AG09309 (cell line): ENCODE measurements around the gene CSN1S1.

ENCODE experiments used
- DNase-seq: peaks from one replicate; pipeline ENCODE4 v3.0.0-alpha.2; 2010; ENCODE audit warnings: low read depth
- H3K4me3 ChIP-seq: 2 replicates; pipeline ENCODE4 v1.5.1; 2011; ENCODE audit warnings: mild to moderate bottlenecking, low read depth, low read length, moderate library complexity; ENCODE audit not compliant: control insufficient read depth
- CTCF ChIP-seq: IDR thresholded peaks from 2 replicates; pipeline ENCODE4 v1.5.1; 2011; ENCODE audit warnings: mild to moderate bottlenecking, low read depth, low read length, inconsistent platforms; ENCODE audit not compliant: insufficient read depth, control insufficient read depth; ENCODE audit errors: missing control alignments

Gene CSN1S1

DNA sequence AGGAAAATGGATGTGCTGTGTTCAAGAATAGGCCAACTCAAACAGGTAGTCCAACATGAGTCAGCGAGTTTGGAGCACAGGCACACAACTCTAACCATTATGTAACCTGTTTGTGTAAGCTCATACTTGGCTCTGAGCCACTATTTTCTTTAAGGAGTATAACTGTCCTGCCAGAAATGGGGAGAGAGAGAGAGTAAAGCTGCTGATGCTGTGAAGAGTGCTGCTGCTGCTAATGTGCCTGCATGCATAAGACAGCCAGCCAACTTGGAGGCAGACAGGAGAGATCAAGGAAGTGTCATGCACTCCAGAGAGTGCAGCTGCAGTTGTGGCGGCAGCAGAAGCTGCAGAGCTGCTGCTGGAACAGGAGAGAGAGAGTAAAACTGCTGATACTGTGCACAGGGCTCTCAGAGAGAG is 53.2 kb downstream of the CSN1S1 start:
- no peak overlapping the region for H3K4me3 ChIP-seq
- TF ChIP-seq CTCF, result no peak
- no peak for DNase-seq

DNA sequence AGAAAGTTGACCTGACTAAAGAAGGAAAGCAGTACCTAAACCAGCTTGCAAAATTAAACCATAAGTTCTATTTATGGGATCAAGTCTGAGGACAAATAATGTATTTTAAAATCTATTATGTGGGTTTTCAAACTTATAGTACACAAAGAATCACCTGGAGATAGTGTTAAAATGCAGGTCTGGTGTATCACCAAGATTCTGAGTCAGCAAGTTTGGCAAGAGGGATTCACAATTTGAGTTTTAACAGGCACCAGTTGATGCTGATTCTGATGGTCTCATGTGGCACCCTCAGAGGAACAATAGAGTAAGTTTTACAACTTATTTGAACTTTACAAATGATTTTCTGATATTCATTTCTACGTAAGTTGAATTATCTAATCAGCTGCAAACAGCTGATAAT is 55.8 kb downstream of the CSN1S1 start:
- no peak for DNase-seq
- TF ChIP-seq CTCF, result no peak
- H3K4me3 ChIP-seq, result no peak overlapping the region

- no peak overlapping the region for H3K4me3 ChIP-seq
- TF ChIP-seq CTCF, result no peak
- no peak for DNase-seq
These were observed 60.1 kb downstream of the CSN1S1 start for GRCh38 chr4:69991016-69991415.

DNA sequence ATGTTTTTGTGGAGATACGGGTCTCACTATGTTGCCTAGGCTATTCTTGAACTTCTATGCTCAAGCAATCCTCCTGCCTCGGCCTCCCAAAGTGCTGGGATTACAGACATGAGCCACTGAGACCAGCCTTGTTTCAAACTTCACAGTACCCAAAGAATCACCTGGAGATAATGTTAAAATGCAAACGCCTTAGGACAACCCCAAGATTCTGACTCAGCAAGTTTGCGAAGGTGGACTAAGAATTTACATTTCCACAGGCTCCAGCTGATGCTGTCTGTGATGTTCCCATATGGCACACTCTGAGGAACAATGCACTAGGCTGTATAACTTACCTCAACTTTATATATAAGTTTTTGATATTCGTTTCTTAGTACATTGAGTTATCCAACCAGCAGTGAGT is 63.9 kb downstream of the CSN1S1 start:
- no peak for TF ChIP-seq CTCF
- DNase-seq, result no peak
- H3K4me3 ChIP-seq, result no peak overlapping the region

- H3K4me3 ChIP-seq, result no peak within 1 kb of the TSS
- DNase-seq, result no peak
- TF ChIP-seq CTCF, result no peak
These were observed 64.7 kb downstream of the CSN1S1 start, which contains the start of gene STATH for GRCh38 chr4:69995526-69996016. Gene STATH, plus strand, starts transcription at chr4:69995966. Its CDS starts 2,472 bp downstream, at chr4:69998438.
